Activated B cell treated with CpG ODN at 0.5 μM for 24 hours (primary cell): ENCODE data around the gene ADAM12. TPM values are rescaled to one million over a fixed set of nuclear protein-coding genes. Genes with fewer than 3 reads are reported as not detected.

ENCODE experiments used
- ATAC-seq: fragments of 200-7000 bp; cut with Tn5 transposase; one replicate; pipeline ENCODE4 v1.10.0; 2021; ENCODE audit warnings: low read depth, mild to moderate bottlenecking, moderate library complexity
- CTCF ChIA-PET: fragments of 350-600 bp; sonication (Branson Sonifier 250); formaldehyde crosslinking; loops from one replicate; lab custom pipeline; 2021; ENCODE audit warnings: antibody characterized with exemption; lab: Charles Lee
- POLR2A ChIA-PET: fragments of 350-600 bp; sonication (Branson Sonifier 250); formaldehyde crosslinking; loops from one replicate; lab custom pipeline; 2021; ENCODE audit warnings: antibody characterized with exemption; lab: Charles Lee
- DNase-seq: peaks from one replicate; pipeline ENCODE4 v3.0.0; 2022
- H3K27ac Mint-ChIP-seq: one replicate; pipeline ENCODE4 v1.8.0; 2020; ENCODE audit warnings: mixed read lengths
- H3K27me3 Mint-ChIP-seq: one replicate; pipeline ENCODE4 v1.8.0; 2021; ENCODE audit warnings: mixed read lengths
- H3K36me3 Mint-ChIP-seq: one replicate; pipeline ENCODE4 v1.8.0; 2021; ENCODE audit warnings: low read depth, mixed read lengths
- H3K4me1 Mint-ChIP-seq: one replicate; pipeline ENCODE4 v1.8.0; 2021; ENCODE audit warnings: mixed read lengths
- H3K4me3 Mint-ChIP-seq: one replicate; pipeline ENCODE4 v1.8.0; 2020; ENCODE audit warnings: mild to moderate bottlenecking, mixed read lengths
- H3K9me3 Mint-ChIP-seq: one replicate; pipeline ENCODE4 v1.8.0; 2020; ENCODE audit warnings: mixed read lengths
- CTCF ChIP-seq: fragments of 200-600 bp; IDR thresholded peaks from one replicate; pipeline ENCODE4 v1.8.0; 2022; ENCODE audit warnings: antibody characterized with exemption, mild to moderate bottlenecking
- intact Hi-C: fragments of 100-400 bp; cut with micrococcal nuclease; formaldehyde crosslinking; loops from one replicate; pipeline ENCODE4 v1.15.1; 2024
- total RNA-seq: library from RNA; stranded (reverse); gene quantifications from 2 replicates; pipeline ENCODE4 v1.2.3, GENCODE V29; 2022

The ADAM12 gene, protein sequence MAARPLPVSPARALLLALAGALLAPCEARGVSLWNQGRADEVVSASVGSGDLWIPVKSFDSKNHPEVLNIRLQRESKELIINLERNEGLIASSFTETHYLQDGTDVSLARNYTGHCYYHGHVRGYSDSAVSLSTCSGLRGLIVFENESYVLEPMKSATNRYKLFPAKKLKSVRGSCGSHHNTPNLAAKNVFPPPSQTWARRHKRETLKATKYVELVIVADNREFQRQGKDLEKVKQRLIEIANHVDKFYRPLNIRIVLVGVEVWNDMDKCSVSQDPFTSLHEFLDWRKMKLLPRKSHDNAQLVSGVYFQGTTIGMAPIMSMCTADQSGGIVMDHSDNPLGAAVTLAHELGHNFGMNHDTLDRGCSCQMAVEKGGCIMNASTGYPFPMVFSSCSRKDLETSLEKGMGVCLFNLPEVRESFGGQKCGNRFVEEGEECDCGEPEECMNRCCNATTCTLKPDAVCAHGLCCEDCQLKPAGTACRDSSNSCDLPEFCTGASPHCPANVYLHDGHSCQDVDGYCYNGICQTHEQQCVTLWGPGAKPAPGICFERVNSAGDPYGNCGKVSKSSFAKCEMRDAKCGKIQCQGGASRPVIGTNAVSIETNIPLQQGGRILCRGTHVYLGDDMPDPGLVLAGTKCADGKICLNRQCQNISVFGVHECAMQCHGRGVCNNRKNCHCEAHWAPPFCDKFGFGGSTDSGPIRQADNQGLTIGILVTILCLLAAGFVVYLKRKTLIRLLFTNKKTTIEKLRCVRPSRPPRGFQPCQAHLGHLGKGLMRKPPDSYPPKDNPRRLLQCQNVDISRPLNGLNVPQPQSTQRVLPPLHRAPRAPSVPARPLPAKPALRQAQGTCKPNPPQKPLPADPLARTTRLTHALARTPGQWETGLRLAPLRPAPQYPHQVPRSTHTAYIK
- total RNA-seq, result 0.81 and 0.84 TPM in 2 replicates

DNA sequence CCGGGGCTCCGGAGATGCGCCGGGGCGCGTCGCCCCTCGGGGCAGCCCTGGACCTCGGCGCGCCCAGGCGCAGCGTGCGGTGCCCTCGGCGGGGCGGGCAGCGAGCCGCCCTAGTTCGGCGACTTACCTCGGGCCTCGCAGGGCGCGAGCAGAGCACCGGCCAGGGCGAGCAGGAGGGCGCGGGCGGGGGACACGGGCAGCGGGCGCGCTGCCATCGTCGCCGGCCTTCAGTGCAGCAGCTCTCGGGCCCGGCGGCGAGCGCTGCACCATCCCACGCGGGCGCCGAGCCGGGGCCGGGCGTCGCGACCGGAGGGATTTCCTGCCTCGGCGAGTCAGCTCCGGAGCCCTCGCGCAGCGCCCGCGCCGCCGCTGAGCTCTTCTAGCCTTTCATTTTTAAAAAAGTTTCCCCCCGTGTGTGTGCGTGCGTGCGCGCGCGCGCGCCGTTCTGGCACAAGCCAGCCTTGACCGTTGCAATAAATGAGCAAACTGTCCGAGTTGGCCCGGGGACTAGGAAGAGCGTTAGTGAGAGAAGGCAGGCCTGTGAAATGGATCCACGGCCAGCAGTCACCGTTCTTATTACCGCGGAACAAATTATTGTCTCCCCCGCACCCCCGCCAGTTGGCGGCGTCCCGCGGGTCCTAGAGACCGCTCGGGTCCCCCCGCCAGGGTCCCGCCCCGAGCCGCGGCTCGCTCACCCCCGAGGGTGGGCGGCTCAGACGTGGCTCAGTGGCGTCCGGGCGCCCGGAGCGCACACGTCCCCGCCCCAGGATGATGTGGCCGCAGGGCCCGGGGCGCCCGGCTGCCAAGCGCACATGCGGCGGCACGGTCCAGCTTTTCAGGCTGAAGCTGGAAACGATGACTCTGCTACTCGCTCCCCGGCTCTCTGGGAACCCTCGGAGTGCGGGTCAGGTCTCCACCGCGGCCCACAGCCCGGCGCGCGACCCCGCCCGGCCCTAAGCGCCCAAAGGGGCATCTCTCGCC, at the start of gene ADAM12:
TSS of gene ADAM12 (minus strand) at position 547 of the 981 bp plus-strand sequence. CDS start at position 215, 332 bp downstream.
- POLR2A ChIA-PET, result no interaction called here
- intact Hi-C loops, result loop anchor here (1.0 kb wide), 1 partner anchor 406 kb away; no protein-coding TSS in a partner anchor
- H3K4me3 Mint-ChIP-seq, result peak within 1 kb of the TSS; percentile 59
- CTCF ChIA-PET, result no interaction called here
- H3K27ac Mint-ChIP-seq, result no peak within 1 kb of the TSS
- H3K9me3 Mint-ChIP-seq, result peaks cover 2% of the 10 kb centered on the region
- H3K4me1 Mint-ChIP-seq, result peaks cover 5% of the 10 kb centered on the region
- H3K36me3 Mint-ChIP-seq, result no peaks in the 10 kb centered on the region
- peaks cover 34% of the 10 kb centered on the region for H3K27me3 Mint-ChIP-seq
- TF ChIP-seq CTCF, result no peak
- DNase-seq, result no peak
- no peak for ATAC-seq

- no peak for TF ChIP-seq CTCF
- no peaks in the 10 kb centered on the region for H3K9me3 Mint-ChIP-seq
- intact Hi-C loops, result no loop called here
- ChIA-PET CTCF (no interaction called here), POLR2A (no interaction called here)
- no peaks in the 10 kb centered on the region for H3K36me3 Mint-ChIP-seq
- DNase-seq, result no peak
- H3K27me3 Mint-ChIP-seq, result no peaks in the 10 kb centered on the region
- no peaks in the 10 kb centered on the region for H3K4me1 Mint-ChIP-seq
- ATAC-seq, result no peak
- no peak overlapping the region for H3K4me3 Mint-ChIP-seq
- no peak overlapping the region for H3K27ac Mint-ChIP-seq
Measured at GRCh38 chr10:126437635-126438406, 49.5 kb upstream of the ADAM12 start.

DNA sequence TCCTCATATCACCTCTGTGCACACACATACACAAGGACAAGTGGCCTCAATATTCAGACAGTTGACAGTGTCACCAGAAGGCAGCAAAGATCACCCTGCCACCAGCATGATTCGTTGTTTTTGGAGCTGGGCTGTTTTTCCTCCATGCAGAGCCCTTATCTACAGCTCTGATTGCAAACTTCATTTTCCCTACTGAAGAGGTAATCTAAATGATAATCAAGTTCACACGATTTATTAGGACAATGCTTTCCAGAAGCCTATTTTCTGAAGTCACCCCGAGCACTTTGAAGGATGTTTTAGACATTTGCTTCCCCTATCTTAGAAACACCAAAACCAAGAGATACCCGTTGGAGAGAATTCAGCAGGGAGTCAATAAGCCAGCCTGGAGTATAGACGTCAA, 46.0 kb upstream of the ADAM12 start:
- no peak for DNase-seq
- TF ChIP-seq CTCF, result no peak
- H3K4me3 Mint-ChIP-seq, result no peak overlapping the region
- no peaks in the 10 kb centered on the region for H3K36me3 Mint-ChIP-seq
- no peaks in the 10 kb centered on the region for H3K4me1 Mint-ChIP-seq
- H3K9me3 Mint-ChIP-seq, result no peaks in the 10 kb centered on the region
- H3K27ac Mint-ChIP-seq, result no peak overlapping the region
- intact Hi-C loops, result no loop called here
- POLR2A ChIA-PET, result no interaction called here
- no peak for ATAC-seq
- H3K27me3 Mint-ChIP-seq, result no peaks in the 10 kb centered on the region
- CTCF ChIA-PET, result no interaction called here

GRCh38 chr10:126433351-126433750, 45.1 kb upstream of the ADAM12 start:
- Mint-ChIP-seq H3K9me3 (no peaks in the 10 kb centered on the region), H3K4me3 (no peak overlapping the region), H3K36me3 (no peaks in the 10 kb centered on the region), H3K27ac (no peak overlapping the region), H3K27me3 (no peaks in the 10 kb centered on the region), H3K4me1 (no peaks in the 10 kb centered on the region)
- intact Hi-C loops, result no loop called here
- ATAC-seq (no peak), DNase-seq (no peak)
- ChIA-PET POLR2A (no interaction called here), CTCF (no interaction called here)
- no peak for TF ChIP-seq CTCF
